Measurements from ENCODE around the gene R3HDM2. TPM values are rescaled to one million over a fixed set of nuclear protein-coding genes. Genes with fewer than 3 reads are reported as not detected.
A peak's percentile ranks its signal among the peaks of the same experiment; 100 is the strongest.

Gene R3HDM2
- polyA plus RNA-seq, 1 experiment: 20.0 TPM

DNA sequence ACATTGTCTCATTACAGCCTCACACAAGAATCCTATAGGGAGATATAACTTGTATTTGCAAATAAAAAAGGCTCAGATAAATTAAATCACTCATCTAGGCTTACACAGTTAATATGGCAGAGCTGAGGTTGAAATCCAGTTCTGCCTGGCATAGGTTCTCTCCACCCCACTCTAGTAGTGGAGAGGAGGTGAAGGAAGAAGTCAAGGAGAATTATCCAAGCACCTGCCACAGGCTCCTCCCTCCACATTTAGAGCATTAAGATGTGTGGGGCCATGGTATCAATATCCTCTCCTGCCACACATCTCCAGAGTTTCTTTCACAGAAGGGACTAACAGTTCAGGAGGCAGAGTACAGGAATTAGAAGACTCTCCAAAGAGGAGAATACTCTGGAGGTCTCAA, 157.3 kb downstream of the R3HDM2 start:
- Histone ChIP-seq H3K9me3 (ENCODE audit: control insufficient read depth, insufficient read depth, low read length) (no peaks in the 10 kb centered on the region), H3K4me3 (ENCODE audit: low read depth, low read length) (no peak overlapping the region), H3K27ac (ENCODE audit: low read depth, low read length) (no peak overlapping the region), H3K27me3 (ENCODE audit: control insufficient read depth, insufficient read depth, low read length) (no peaks in the 10 kb centered on the region)
- ChIA-PET CTCF (interaction anchor here (1.5 to 2.3 kb wide), 3 partner anchors 10 to 185 kb away, joined by 5 to 10 read pairs (median 10); no protein-coding TSS in a partner anchor), POLR2A (no interaction called here)
- DNase-seq (ENCODE audit: low read depth, low spot score): no peak
- TF ChIP-seq CTCF (IDR thresholded peaks at IDR 0.05; ENCODE audit: low read depth, low read length): no peak

DNA sequence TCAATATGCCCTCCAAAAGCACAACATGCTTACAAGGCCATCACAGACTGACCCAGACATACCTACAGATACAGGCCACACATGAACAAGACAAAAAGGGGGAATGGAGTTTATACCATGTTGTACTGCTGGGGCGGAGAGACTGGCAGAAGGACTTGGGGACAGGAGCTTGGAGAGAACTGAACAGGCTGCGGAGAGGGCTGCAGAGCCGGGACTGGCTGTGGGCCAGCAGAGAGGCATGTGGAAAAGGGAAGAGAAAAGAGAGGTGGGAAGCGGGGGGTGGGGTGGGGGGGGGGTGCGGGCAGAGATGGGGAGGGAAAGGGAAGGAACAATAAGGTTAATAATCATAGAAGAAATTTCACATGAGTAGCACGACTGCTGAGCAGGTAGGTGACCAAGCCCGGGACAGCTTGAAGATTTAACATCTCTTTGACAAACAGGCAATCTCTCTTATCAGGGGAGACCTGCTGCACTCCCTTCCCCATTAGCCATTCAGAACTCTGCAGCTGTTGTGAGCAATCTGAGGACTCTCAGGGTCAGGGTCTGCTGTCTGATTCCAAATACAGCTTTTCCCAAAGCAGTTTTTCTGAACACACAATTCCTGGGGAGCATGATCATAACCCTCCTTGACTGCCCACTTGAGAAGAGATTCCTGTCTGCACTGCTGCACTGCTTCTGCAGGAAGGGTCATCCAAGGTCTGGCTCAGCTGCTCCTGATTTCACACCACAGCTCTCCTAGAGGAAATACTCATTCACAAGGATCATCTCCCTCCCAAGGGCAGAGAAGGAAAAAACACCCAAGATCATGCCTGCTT, 158.3 kb downstream of the R3HDM2 start:
- Histone ChIP-seq H3K27ac (ENCODE audit: low read depth, low read length) (peak overlapping the region; percentile 47), H3K4me3 (ENCODE audit: low read depth, low read length) (no peak overlapping the region), H3K9me3 (ENCODE audit: control insufficient read depth, insufficient read depth, low read length) (no peaks in the 10 kb centered on the region), H3K27me3 (ENCODE audit: control insufficient read depth, insufficient read depth, low read length) (no peaks in the 10 kb centered on the region)
- no peak for DNase-seq (ENCODE audit: low read depth, low spot score)
- TF ChIP-seq CTCF (IDR thresholded peaks at IDR 0.05; ENCODE audit: low read depth, low read length): no peak
- ChIA-PET CTCF (interaction anchor here (1.5 to 2.3 kb wide), 2 partner anchors 9 to 181 kb away, joined by 10 read pairs; no protein-coding TSS in a partner anchor), POLR2A (no interaction called here)

DNA sequence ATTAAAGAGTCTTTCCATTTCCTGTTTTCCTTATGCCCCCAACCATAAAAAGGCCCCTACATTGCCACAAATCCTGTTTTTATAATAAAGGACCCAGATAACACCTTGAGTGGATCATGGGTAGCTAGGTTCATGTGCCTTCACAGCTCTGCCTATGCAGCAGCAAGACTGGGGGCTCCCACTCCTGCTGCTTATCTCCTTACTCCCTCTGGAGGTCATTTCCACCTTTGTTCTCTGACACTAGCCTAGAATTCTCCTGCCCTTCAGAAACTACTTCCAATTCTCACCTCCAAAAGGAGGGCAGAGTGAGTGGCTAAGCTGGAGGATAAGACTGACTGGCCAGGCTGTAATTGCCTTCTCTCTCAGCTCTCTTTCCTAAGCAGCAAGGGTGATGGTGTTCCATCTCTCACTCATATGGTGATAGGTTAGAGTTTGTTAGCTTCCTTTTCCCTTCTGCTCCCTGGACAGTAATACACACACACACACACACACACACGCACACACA, 159.8 kb downstream of the R3HDM2 start:
- DNase-seq (ENCODE audit: low read depth, low spot score): no peak
- Histone ChIP-seq H3K27ac (ENCODE audit: low read depth, low read length) (no peak overlapping the region), H3K27me3 (ENCODE audit: control insufficient read depth, insufficient read depth, low read length) (no peaks in the 10 kb centered on the region), H3K9me3 (ENCODE audit: control insufficient read depth, insufficient read depth, low read length) (no peaks in the 10 kb centered on the region), H3K4me3 (ENCODE audit: low read depth, low read length) (no peak overlapping the region)
- CTCF ChIA-PET: interaction anchor here (1.0 to 2.8 kb wide), 4 partner anchors 28 to 191 kb away, joined by 4 to 12 read pairs (median 4); no protein-coding TSS in a partner anchor
- TF ChIP-seq CTCF (IDR thresholded peaks at IDR 0.05; ENCODE audit: low read depth, low read length): no peak
- POLR2A ChIA-PET: no interaction called here

DNA sequence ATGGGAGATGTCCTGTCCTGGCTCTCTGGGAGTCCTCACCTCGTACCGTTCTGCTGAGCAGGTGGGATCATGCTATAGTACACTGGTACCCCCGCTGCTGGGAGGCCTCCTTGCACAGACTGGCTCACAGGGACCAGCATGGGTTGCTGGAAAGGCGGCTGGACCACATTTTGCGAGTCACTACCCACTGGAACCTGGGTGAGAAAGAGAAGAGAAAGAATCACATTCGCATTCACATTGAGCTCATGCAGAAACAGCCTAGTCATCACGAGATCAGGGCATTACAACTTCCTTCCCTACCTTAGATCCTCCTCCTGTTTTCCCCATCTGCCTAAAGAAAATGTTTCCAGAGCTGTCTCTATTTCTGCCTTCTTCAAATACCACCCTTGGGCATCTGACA, 162.6 kb downstream of the R3HDM2 start:
- no peak for DNase-seq (ENCODE audit: low read depth, low spot score)
- H3K4me3 ChIP-seq (ENCODE audit: low read depth, low read length): no peak overlapping the region
- no peaks in the 10 kb centered on the region for H3K27me3 ChIP-seq (ENCODE audit: control insufficient read depth, insufficient read depth, low read length)
- peak overlapping the region; percentile 3 for H3K27ac ChIP-seq (ENCODE audit: low read depth, low read length)
- no peaks in the 10 kb centered on the region for H3K9me3 ChIP-seq (ENCODE audit: control insufficient read depth, insufficient read depth, low read length)
- POLR2A ChIA-PET: no interaction called here
- CTCF ChIA-PET: no interaction called here
- no peak for TF ChIP-seq CTCF (IDR thresholded peaks at IDR 0.05; ENCODE audit: low read depth, low read length)

- no peak for TF ChIP-seq CTCF (IDR thresholded peaks at IDR 0.05; ENCODE audit: low read depth, low read length)
- H3K27ac ChIP-seq (ENCODE audit: low read depth, low read length): no peak overlapping the region
- no peaks in the 10 kb centered on the region for H3K27me3 ChIP-seq (ENCODE audit: control insufficient read depth, insufficient read depth, low read length)
- ChIA-PET CTCF (interaction anchor here (0.6 to 2.8 kb wide), 3 partner anchors 11 to 192 kb away, joined by 3 to 17 read pairs (median 3); partner anchors contain the start of gene GLI1), POLR2A (no interaction called here)
- no peak overlapping the region for H3K4me3 ChIP-seq (ENCODE audit: low read depth, low read length)
- H3K9me3 ChIP-seq (ENCODE audit: control insufficient read depth, insufficient read depth, low read length): no peaks in the 10 kb centered on the region
- no peak for DNase-seq (ENCODE audit: low read depth, low spot score)
These were observed 164.2 kb downstream of the R3HDM2 start for GRCh38 chr12:57266681-57267080.
